Activated CD8-positive, alpha-beta T cell treated with anti-CD3 and anti-CD28 coated beads for 36 hours (primary cell): ENCODE data around the gene ABR. TPM values are rescaled to one million over a fixed set of nuclear protein-coding genes. Genes with fewer than 3 reads are reported as not detected.
"Not testable (repeated sequence)": the region's sequence is repeated elsewhere in the genome, so short reads cannot be mapped to it uniquely, and the experiment has no call there.

Experiments
- ATAC-seq: fragments of 200-7000 bp; cut with Tn5 transposase; one replicate; pipeline ENCODE4 v1.10.0; 2021; ENCODE audit warnings: mild to moderate bottlenecking, moderate library complexity
- CTCF ChIA-PET: fragments of 350-600 bp; sonication (Branson Sonifier 250); formaldehyde crosslinking; loops from one replicate; lab custom pipeline; 2021; ENCODE audit warnings: antibody characterized with exemption; lab: Charles Lee
- POLR2A ChIA-PET: fragments of 350-600 bp; sonication (Branson Sonifier 250); formaldehyde crosslinking; loops from one replicate; lab custom pipeline; 2021; ENCODE audit warnings: antibody characterized with exemption; lab: Charles Lee
- DNase-seq: peaks from one replicate; pipeline ENCODE4 v3.0.0-alpha.2; 2020
- H3K27ac Mint-ChIP-seq: one replicate; pipeline ENCODE4 v1.8.0; 2021; ENCODE audit warnings: mild to moderate bottlenecking, mixed read lengths
- H3K27me3 Mint-ChIP-seq: one replicate; pipeline ENCODE4 v1.8.0; 2021; ENCODE audit warnings: mixed read lengths
- H3K36me3 Mint-ChIP-seq: one replicate; pipeline ENCODE4 v1.8.0; 2021; ENCODE audit warnings: low read depth, mixed read lengths
- H3K4me1 Mint-ChIP-seq: one replicate; pipeline ENCODE4 v1.8.0; 2021; ENCODE audit warnings: low read depth, mixed read lengths
- H3K4me3 Mint-ChIP-seq: one replicate; pipeline ENCODE4 v1.8.0; 2021; ENCODE audit warnings: mild to moderate bottlenecking, moderate library complexity, mixed read lengths
- H3K9me3 Mint-ChIP-seq: one replicate; pipeline ENCODE4 v1.8.0; 2021; ENCODE audit warnings: mixed read lengths
- intact Hi-C: fragments of 100-400 bp; cut with micrococcal nuclease; formaldehyde crosslinking; loops from one replicate; pipeline ENCODE4 v1.10.0; 2022
- total RNA-seq, 2 experiments: library from RNA; stranded (reverse); gene quantifications; one replicate each; pipeline ENCODE4 v1.2.3, GENCODE V29; 2021
- TF ChIP-seq, protein P1 (sequence below): fragments of 200-600 bp; IDR thresholded peaks from one replicate; pipeline ENCODE4 v1.8.0; 2022; ENCODE audit warnings: antibody characterized with exemption, mild to moderate bottlenecking

Gene ABR
- total RNA-seq, 2 experiments from 2014 or later: 44.4 to 46.6 TPM

DNA sequence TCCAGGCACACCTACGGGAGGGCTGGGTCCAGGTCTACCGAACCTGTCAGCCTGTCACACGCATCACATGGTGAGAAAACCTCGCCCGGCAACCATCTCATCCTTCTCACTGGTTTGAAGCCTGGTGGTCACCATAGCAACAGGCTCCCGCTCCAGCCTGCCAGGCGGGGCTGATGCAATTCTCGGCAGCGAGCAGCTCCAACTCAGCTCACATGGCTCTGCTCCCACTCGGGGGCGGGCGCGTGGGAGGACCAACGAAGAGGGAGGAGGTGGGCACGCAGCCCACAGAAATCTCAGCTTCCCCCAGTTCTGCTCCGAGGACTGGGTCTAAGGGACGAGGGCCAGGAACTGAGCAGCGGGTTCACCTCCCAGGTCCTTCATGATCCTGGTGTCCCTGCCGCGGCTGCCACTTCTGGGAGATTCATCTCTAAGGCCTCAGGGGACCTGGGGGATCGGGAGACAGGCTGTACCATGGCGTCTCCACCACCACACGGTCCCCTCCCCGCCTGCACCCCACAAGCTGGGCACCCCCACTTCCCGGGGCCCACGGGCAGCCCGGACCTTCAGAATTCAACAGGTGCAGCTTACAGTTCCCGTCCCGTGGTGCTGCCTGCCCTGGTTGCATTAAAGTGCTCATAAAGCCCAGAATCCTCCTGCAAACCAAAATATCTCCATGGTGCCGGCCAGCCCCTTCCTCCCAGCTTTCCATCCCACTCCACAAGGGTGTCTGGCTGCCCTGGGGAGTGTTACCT, 25.8 kb downstream of the ABR start:
- TF ChIP-seq, protein P1, sequence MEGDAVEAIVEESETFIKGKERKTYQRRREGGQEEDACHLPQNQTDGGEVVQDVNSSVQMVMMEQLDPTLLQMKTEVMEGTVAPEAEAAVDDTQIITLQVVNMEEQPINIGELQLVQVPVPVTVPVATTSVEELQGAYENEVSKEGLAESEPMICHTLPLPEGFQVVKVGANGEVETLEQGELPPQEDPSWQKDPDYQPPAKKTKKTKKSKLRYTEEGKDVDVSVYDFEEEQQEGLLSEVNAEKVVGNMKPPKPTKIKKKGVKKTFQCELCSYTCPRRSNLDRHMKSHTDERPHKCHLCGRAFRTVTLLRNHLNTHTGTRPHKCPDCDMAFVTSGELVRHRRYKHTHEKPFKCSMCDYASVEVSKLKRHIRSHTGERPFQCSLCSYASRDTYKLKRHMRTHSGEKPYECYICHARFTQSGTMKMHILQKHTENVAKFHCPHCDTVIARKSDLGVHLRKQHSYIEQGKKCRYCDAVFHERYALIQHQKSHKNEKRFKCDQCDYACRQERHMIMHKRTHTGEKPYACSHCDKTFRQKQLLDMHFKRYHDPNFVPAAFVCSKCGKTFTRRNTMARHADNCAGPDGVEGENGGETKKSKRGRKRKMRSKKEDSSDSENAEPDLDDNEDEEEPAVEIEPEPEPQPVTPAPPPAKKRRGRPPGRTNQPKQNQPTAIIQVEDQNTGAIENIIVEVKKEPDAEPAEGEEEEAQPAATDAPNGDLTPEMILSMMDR: no peak
- CTCF ChIA-PET: no interaction called here
- ATAC-seq: no peak
- H3K36me3 Mint-ChIP-seq: no peaks in the 10 kb centered on the region
- H3K4me1 Mint-ChIP-seq: no peaks in the 10 kb centered on the region
- no peaks in the 10 kb centered on the region for H3K9me3 Mint-ChIP-seq
- no peak for DNase-seq
- POLR2A ChIA-PET: no interaction called here
- no peaks in the 10 kb centered on the region for H3K27me3 Mint-ChIP-seq
- intact Hi-C loops: no loop called here
- H3K27ac Mint-ChIP-seq: no peak overlapping the region
- no peak overlapping the region for H3K4me3 Mint-ChIP-seq

DNA sequence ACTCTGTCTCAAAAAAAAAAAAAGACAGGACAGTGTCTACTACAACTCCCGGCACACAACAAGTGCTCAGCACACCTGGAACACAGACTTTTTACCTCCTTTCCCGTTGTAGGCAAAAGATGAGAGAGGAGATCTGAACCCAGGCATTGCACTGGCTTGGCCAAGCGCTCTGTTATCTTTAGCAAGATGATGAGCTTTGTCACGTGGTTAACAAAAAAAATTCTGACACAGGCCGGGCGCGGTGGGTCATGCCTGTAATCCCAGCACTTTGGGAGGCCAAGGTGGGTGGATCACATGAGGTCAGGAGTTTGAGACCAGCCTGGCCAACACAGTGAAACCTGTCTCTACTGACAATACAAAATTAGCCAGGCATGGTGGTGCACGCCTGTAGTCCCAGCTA, 27.2 kb downstream of the ABR start:
- CTCF ChIA-PET: interaction anchor here (1.0 kb wide), 1 partner anchor 30 kb away, joined by 3 read pairs; no protein-coding TSS in a partner anchor
- DNase-seq, H3K9me3 Mint-ChIP-seq, ATAC-seq, H3K4me1 Mint-ChIP-seq, H3K36me3 Mint-ChIP-seq, intact Hi-C loops, POLR2A ChIA-PET, H3K27me3 Mint-ChIP-seq, H3K4me3 Mint-ChIP-seq, H3K27ac Mint-ChIP-seq: not testable (repeated sequence)

- H3K9me3 Mint-ChIP-seq: no peaks in the 10 kb centered on the region
- H3K27me3 Mint-ChIP-seq: no peaks in the 10 kb centered on the region
- intact Hi-C loops: no loop called here
- H3K27ac Mint-ChIP-seq: no peak overlapping the region
- H3K36me3 Mint-ChIP-seq: no peaks in the 10 kb centered on the region
- ATAC-seq: no peak
- no peaks in the 10 kb centered on the region for H3K4me1 Mint-ChIP-seq
- no peak overlapping the region for H3K4me3 Mint-ChIP-seq
- DNase-seq: no peak
- TF ChIP-seq, protein P1: no peak
- ChIA-PET CTCF (interaction anchor here (1.4 kb wide), 1 partner anchor 36 kb away, joined by 3 read pairs; no protein-coding TSS in a partner anchor), POLR2A (no interaction called here)
These were observed 28.7 kb downstream of the ABR start for GRCh38 chr17:1150863-1151600.

DNA sequence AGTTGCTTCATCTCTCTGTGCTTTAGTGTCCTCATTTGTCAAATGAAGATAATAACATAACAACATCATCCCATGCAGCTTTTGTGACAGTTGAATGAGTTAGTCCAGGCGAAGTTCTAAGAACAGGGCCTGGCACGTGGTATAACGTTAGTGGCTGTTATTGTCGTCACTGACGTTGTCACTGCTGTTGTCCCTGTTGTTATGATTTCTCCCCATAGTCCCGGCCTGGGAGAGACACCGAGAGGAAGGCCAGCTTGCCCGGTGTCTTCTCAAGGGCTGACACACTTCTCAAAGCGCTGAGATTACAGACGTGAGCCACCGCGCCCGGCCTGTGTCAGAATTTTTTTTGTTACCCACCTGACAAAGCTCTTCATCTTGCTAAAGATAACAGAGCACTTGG, 29.9 kb downstream of the ABR start:
- Mint-ChIP-seq H3K4me1 (no peaks in the 10 kb centered on the region), H3K27me3 (no peaks in the 10 kb centered on the region), H3K9me3 (no peaks in the 10 kb centered on the region), H3K36me3 (no peaks in the 10 kb centered on the region), H3K4me3 (no peak overlapping the region), H3K27ac (no peak overlapping the region)
- CTCF ChIA-PET: interaction anchor here (1.4 kb wide), 1 partner anchor 38 kb away, joined by 3 read pairs; no protein-coding TSS in a partner anchor
- no peak for DNase-seq
- POLR2A ChIA-PET: no interaction called here
- intact Hi-C loops: no loop called here
- ATAC-seq: no peak
- TF ChIP-seq, protein P1: no peak

DNA sequence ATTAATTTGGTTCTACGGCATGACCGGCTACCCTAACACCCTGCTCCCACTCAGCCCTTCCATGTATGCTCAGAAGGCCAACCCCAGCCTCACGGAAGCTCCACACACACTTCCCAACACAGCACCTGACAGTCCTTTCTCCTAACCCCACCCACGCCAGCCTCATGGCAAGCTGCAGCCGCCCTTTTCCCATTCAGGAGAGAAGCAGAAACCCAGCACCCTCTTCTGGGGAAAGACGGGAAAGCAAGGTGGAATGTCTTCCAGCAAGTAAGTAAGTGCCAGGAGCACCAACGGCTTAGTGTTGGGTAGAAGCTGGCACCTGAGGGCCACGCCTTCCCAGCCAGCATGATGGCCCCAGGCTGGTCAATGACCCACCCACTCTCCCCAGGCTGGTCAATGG, 32.1 kb downstream of the ABR start:
- DNase-seq (no peak), ATAC-seq (no peak)
- H3K27ac Mint-ChIP-seq: no peak overlapping the region
- H3K9me3 Mint-ChIP-seq: no peaks in the 10 kb centered on the region
- no peak overlapping the region for H3K4me3 Mint-ChIP-seq
- H3K36me3 Mint-ChIP-seq: no peaks in the 10 kb centered on the region
- ChIA-PET POLR2A (no interaction called here), CTCF (interaction anchor here (1.2 kb wide), 1 partner anchor 40 kb away, joined by 3 read pairs; no protein-coding TSS in a partner anchor)
- intact Hi-C loops: no loop called here
- no peaks in the 10 kb centered on the region for H3K27me3 Mint-ChIP-seq
- TF ChIP-seq, protein P1: no peak
- no peaks in the 10 kb centered on the region for H3K4me1 Mint-ChIP-seq
